Dedifferentiated amniotic fluid mesenchymal stem cell (primary cell): ENCODE measurements around the gene SDK1.

Experiments
- DNase-seq: peaks from one replicate; pipeline ENCODE4 v3.0.0-alpha.2; 2016; ENCODE audit errors: extremely low spot score

SDK1 gene

DNA sequence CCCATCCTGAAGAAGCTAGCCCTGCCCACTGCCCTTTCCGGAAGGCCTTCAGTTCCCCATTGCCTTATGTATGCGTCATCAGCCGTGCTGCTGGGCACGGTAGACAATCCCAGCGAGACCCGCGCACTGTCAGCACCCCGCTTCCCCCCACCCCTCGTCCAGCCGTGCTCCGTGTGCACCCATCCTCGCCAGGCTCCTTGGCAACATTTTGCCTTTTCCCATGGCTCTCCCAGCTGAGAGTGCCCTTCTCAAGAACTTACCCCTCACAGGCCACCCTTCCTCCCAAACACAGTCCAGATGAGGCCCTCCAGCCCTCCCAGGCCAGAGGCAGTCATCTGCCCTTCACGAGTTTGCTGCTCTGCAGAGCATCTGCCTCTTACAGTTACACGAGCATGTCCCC, 747.3 kb downstream of the SDK1 start:
- DNase-seq: no peak

DNA sequence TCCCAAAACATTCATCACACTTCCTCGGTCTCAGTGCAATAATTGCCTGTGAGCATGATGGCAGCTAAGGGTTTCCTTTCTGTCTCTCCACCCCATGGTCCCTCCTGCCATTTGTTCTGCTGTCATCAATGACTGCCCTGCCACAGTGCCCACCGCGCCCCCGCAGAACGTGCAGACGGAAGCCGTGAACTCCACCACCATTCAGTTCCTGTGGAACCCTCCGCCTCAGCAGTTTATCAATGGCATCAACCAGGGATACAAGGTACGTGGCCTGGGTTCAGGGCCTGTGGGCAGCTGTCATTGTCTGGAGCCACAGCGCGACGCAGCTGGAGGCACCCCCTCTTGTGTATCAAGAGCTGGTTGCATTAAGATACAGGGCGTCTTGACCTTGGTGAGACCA, 748.1 kb downstream of the SDK1 start:
- DNase-seq: no peak

DNA sequence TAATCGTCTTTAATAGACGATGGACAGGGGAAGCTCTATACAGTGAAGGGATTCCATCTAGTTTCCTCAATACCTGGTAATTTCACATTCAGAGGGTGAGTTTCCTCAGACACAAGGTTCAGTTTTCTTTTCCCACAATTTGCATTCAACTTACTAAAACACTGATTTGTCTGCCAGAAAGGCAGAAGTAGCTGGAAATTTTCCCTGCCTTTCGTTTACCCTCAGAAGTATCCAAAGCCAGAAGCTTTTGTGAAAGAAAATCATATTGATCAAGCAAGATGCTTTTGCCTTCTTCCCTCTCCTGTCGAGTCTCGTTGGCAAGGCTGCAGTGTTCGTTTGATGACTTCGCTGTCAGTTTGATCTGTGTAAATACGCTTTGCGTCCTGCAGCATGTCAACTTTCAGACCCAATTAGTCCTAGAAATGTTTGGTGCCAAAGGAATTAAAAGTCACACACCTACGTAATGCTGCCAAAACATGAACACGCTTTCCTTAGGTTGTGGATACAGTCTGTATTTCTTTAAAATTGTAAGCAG, 749.1 kb downstream of the SDK1 start:
- no peak for DNase-seq

DNA sequence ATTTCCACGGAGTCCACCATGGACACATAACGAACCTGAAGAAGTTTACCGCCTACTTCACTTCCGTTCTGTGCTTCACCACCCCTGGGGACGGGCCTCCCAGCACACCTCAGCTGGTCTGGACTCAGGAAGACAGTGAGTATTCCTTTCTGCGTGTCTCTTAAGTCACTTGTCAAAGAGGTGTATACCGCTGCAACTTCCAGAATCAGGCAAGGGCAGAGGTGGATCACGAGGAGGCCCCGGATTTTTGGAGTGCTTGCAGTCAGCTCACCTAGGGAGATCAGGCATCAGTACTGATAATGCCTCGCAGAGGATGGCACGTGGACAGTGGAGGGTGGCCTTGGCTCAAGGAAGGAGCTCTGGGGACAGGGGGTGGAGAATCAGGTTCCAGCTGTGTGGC, 750.6 kb downstream of the SDK1 start:
- no peak for DNase-seq

DNA sequence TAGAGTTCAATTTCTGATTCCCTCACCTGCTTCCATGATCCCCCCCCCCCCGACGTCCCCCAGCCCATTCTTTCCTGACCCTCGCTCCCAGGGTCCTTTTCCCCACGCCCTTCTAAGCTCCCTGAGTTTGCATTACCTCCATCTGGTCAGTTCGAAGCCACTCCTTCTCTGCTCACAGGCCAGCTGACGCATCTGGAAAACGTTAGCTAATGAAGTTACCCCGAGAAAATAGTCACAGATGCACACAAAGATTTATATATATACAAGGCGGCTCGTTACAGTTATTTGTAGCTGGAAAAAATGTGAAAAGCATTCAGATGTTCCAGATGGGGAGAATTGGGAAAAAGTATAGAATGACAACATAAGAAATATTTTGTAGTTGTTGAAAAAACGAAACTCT, 751.1 kb downstream of the SDK1 start:
- no peak for DNase-seq

DNA sequence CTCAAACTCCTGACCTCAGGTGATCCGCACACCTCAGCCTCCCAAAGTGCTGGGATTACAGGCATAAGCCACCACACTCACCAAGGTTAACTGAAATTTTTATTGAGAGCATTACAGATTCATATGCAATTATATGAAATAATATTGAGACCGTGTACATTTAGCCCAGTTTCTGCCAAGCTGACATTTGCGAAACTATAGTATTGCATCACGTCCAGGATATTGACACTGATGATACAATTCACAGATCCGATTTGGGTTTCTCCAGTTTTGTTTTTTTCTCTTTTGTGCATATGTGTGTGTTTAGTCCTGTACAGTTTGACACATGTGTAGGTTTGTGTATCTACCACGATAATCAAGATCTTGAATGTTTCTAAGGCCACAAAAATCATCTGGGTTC, 753.1 kb downstream of the SDK1 start:
- no peak for DNase-seq

DNA sequence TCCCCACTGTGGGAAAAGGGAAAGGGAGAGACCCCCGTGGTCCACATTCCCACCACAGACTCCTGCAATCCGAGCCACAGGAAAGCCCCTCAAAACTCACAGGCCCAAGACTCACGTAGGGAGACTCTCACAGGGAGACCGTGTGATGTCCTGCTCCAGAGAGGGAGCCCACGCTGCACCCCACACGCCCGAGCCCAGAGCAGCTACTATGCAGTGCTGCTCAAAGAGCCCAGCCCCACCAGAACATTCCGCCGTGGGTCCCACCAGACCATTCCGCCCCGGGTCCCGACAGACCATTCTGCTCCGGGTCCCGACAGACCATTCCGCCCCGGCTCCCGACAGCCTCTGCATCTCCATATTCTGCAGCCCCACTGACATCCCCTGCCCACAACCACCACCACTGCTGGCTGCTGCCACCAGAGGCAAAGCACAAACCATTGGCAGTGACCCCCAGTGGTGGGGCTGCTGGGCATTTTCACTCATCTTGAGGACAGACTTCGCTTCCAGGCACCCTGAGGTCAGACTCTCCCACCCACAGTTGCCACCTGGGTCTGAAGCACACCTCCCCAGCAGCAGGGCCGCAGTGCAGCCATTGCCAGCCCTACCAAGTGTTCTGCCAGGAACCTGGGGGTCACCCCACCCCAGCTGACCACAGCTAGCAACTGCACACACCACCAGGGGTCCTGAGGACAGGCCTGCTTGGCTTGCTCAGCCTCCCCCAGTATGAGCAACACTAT, 755.7 kb downstream of the SDK1 start:
- DNase-seq: no peak

DNA sequence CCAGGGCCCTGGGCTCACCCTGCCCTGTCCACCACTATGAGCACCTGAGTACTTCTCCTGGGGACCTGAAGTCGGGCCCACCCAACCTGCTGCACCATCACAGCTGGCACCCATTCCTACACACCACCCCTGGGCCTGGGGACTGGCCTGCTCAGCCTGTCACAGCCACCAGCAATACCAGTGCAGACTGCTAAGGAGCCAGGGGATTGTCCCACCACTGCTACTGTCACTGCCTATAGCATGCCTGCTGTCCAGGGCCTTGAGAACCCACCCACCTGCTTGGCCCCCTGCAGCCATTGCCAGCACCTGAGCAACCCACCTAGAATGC, 756.2 kb downstream of the SDK1 start:
- DNase-seq: no peak

DNA sequence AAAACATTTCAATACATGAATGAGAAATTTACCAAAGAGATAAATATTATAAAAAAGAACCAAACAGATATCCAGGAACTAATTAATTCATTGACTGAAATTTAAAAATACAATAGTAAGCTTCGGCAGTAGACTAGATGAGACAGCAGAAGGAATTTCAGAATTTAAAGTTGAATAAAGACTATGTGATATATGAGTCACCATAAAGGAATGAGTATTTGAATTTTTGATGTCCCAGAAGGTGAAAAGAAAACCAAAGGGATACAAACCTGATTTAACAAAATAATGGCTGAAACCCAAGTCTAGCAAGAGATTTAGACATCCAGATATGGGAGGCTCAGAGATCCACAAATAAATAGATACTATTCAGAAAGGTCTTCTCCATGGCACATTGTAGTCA, 757.1 kb downstream of the SDK1 start:
- no peak for DNase-seq

DNA sequence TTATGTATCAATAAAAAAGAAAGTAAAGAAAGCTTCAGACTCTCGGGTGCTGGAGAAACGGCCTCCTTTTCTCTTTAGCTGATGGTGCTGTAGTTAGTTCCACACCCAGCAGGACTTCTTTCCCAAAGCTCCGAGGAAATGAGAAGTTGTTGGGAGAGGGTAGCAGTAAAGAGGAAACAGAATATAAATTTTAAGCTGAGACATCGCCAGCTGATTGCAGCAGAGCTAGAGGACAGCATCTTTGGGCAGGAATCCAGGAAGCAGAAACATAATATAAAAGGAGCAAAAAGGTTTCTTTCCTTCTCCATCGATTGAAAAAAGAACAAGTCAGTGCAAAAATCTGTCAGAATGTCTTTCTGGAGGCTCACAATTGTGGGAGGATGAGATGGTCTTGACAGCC, 764.1 kb downstream of the SDK1 start:
- DNase-seq: no peak

DNA sequence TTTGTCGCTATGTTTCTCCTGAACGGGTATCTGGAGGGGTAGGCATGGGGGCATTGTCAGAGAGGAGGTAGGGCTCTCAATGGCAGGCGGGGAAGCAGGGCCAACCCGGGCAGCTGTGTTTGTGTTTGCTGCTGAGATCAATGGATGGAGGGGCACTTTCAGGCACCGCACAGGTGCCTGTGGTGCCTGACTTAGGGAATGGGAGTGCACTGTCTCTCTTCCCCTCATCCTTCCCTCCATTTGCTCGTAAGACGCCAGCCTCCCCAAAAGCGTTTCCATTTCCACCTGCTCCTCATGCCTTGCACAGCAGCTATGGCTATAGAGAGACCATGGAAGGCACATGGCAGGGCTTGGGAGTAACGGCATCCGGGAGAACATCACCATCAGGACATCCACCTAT, 765.2 kb downstream of the SDK1 start:
- no peak for DNase-seq

DNA sequence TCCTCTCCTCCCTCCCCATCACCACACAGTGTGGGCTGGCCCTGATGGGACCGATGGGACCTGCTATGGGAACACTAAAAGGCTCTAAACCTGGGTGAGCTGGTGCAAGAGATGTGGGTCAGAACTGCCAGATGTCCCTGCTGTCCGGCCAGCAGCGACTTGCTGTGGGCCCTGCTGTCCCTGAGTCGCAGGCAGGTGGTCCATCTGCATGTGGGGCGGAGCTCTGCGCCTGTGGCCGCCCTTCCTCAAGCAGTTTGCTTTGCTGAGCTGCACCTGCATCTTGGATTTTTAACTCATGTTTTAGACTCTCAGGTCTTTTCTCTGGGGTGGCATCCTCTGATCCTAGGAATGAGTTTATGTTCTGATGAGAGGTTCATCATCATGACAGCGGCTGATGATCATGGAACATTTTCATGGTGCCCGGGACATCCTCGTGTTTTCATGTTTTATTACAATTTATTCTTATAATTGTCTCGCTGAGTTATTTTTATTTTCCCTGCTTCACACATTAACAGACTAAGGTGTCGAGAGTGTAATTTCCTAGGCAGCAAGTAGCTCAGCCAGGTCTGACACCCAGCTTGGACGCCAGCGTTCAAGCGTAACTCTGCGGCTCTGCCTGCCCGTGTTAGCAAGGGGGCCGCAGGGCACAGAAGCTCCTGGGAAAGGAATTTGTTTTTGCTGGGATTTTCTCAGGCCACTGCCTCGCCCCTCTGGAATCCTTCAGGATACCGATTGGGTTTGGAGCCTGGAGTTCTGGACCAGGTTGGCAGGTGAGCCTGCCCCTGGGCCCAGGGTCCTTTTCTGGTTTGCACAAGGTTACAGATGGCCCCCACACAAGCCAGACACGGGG, 765.8 kb downstream of the SDK1 start:
- no peak for DNase-seq

DNA sequence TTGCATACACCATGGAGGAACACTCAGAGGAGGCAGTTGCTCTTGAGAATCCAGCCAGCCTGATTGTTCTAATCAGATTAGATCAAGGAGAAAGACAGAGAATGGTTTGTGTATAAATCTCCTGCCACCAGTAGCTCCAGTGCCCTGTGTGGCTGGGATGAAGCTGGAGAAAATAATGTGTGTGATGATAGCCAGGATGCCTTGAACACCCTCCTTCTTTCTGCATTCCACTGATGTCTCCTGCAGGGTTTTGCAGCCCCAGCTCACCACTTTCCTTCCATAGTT, 766.4 kb downstream of the SDK1 start:
- DNase-seq: no peak

DNA sequence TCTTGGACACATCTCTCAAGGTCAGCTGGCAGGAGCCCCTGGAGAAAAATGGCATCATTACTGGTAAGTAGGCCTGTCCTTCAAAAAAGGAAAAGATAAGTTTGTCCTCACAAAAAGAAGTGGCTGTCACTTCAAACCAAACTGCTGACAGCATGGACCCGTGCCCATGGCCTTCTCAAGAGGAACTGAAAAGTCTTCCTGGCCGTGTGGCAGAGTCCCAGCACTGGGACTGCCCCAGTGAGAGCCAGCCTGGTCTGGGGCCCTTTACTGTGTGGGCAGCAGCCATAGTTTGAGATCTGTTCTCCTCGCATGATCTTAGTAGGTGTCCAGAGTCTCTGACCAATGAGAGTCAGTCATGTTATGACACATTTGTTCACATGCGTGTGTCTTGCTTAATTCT, 766.8 kb downstream of the SDK1 start:
- DNase-seq: no peak

DNA sequence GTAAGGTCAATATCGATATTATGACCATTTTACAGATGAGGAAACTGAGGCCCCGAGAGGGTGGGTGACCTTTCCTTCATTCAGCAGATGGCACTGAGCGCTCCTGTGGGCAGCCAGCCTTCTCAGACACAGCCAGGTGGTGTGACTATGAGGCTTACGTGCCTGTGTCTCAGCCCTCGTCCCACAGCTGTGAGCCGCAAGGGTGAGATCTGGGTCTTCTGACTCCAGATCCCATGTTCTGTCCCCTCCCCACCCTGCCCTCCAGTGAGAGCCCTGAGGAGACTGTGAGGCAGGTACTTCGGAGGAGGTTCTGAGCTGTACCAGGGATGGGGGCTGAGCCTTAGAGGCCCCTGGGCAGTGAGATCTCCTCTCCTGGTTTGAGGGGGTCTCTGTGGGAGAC, 767.2 kb downstream of the SDK1 start:
- no peak for DNase-seq

DNA sequence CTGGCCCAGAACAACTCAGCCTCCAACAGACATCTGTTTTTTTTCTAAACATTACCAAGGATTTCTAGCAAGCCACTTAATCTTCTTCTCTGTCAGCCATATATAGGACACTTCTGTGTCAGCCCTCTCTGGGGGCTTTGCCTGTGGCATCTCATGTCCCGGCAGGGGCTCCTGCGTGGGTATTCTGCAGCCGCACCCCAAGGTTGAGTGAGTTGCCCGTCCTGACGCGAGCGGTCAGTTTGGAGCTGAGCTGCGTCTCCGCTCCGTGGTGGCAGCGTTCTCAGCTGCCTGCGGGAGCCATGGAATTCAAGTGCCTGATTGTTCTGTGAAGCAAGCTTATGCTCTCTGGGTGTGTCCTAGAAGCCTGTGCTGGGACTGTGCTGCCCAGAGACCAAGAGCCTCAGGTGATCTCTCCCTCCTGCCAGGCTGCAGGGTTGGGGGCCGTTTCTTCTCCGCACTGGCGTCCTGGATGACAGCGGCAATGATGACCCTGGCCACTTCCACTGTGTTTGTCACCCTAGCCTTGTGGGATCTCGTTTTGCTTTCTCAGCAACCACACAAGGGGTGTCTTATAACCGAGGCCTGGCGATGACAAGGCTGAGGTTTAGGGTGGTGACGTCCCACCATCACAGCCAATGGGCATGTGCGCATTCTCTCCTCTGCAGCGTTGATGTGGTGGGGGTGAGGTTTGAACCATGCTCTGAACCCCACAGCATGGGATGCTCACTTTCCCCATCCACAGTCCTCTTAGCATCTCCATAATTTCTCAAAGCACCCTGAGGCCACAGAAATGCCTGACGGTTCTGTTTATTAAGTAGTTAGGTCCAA, 768.4 kb downstream of the SDK1 start:
- no peak for DNase-seq

DNA sequence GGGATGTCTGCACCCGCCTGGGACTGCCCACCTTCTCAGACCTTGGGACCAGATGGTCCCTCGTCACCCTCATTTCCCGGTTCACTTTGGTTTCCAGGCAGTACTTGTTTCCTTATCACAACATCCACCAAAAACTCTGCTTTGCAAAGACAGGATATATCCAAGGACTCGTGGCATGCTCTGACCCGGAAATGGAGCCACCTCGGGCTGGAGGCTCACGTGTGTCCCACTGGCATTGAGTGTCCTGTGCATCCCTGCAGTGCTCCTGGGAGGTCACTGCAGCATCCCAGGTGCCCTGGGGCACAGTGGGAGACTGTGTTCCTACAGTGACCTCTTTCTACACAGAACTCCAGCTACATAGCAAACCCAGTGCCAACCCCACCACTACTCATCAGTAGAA, 769.2 kb downstream of the SDK1 start:
- DNase-seq: no peak

DNA sequence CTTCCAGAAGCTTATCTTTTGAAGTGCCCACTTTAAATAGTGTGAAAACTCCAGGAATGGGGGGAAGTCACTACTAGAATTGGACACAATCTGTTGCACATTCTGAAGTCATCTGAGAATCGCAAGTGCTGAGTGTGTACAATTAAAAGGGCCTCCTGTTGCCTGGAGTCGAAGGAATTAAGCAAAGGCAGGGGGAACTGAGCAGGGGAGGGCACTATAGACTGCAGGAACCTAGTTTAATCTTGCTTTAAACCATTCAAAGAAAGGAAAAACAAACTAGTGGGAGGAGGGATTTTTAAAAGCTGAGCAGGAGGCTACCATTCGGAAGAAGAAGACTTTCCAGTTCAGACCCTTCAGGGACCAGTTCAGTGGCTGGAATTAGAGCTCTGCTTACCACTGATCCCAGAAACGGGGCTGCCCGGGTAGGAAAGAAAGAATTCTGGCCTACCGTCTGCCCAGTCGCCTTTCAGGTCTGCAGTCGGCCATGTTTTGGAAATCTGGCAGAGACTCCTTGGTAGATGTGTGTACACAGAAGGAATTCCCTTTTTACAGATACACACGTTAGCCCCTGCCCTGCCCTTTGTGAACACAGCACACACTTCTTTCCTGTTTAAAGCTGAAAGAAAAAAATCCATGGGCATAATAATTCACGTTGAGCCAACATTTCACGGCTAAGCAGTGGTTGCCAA, 770.5 kb downstream of the SDK1 start:
- DNase-seq: no peak

DNA sequence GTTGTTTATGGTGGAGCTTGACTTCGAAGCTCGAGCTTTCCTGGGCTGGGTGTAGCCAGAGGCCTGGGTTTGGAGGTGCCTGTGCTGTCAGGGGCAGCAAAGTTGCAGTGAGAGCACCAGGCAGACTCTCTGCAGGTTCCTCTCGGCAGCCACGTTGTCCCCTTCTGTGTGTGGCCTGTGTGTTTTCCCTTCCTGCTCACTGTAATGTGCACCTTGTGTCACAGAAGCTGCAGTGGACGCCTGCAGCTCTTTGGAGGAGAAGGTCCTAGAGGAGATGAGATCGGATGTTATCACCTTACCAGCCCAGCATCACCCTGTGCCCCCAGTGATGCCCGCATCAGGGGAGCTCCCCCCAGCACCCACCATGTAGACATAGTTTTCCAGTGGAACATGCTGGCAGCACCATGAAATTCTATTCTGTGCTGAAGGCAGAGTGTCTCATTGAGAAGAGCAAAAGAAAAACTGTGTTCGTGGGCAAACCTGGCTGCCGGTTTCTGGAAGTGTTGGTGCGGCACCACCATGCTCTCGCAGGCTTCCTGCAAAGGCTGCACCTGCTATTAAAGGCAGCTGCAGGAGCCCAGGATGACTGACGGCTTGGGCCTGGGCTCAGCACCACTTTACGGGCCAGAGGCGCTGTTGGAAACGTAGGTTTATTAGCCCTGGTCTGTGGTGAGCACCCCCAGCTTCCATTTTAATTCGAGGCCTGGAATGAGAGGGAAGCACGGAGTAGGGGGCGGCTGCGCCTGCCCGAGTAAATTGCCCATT, 771.3 kb downstream of the SDK1 start:
- DNase-seq: no peak

DNA sequence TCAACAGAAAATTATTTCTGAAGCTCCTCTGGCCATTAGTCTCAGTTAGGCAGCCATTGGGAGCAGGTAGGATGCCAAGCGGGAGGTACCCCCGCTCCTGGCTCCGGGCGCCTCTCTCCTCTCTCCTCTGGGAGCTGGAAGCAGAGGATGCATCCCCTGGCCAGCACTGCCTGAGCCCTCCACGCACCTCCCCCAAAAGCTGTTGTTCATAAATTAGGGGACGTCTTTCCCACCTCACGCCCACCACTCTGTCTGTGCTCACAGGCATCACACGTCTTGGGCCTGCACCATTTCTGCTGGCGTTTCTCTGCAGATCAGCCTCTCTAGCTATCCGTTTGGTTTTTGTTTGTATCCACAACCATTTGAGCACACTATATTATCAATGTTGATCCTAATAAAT, 772.0 kb downstream of the SDK1 start:
- no peak for DNase-seq

DNA sequence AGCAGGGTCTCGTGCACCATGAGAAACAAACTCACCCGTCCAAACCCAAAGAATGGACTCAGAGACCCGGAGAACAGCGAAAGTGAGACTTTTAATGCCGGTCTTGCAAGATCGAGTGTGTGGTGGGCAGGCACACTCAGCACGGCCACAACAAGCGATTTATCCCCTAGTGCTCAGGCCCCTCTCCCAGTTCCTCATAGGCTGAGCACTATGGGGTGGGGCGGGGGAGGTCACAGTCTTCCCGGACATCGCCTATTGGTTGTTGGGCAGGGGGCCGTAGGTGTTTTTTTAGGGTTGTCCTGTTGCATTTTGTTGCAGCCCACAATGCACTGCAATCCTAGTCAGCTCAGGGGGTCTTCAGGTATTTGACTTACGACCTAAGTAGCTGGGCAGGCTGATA, 772.7 kb downstream of the SDK1 start:
- no peak for DNase-seq
